K562 (cell line): ENCODE data around the gene ZNF544. TPM values are rescaled to one million over a fixed set of nuclear protein-coding genes. Genes with fewer than 3 reads are reported as not detected.
A peak's percentile ranks its signal among the peaks of the same experiment; 100 is the strongest.

ENCODE experiments used
- ATF1 ChIP-seq, 2 experiments: fragments of 450-650 bp in 1 of 2; IDR thresholded peaks; 2 replicates each; pipeline ENCODE4 v1.6.1; 2016; ENCODE audit warnings: missing compliant biosample characterization in 1 of 2, missing genetic modification characterization in 1 of 2
- MEF2D ChIP-seq: conservative IDR thresholded peaks from 2 replicates; pipeline ENCODE4 v1.6.1; 2016; ENCODE audit warnings: low read depth, missing genetic modification characterization, missing compliant biosample characterization
- RAD51 ChIP-seq: fragments of 450-650 bp; IDR thresholded peaks from 2 replicates; pipeline ENCODE4 v1.7.1; 2016; ENCODE audit warnings: low read depth, mild to moderate bottlenecking, borderline replicate concordance
- RBM22 ChIP-seq: fragments of 200-400 bp; formaldehyde crosslinking; IDR thresholded peaks from 2 replicates; pipeline ENCODE4 v1.6.1; 2018; ENCODE audit warnings: low read length, low read depth; ENCODE audit not compliant: poor library complexity, severe bottlenecking
- SIN3A ChIP-seq, 2 experiments: fragments of 150-350 bp in 1 of 2; IDR thresholded peaks; 2 replicates each; pipeline ENCODE4 v1.6.1; 2011 to 2016; ENCODE audit warnings: borderline replicate concordance in 2 of 2, low read depth in 2 of 2, low read length in 2 of 2, mild to moderate bottlenecking in 2 of 2, moderate library complexity in 2 of 2; ENCODE audit not compliant: control insufficient read depth in 1 of 2
- SMAD1 ChIP-seq: fragments of 150-350 bp; IDR thresholded peaks from 2 replicates; pipeline ENCODE4 v1.6.1; 2014; ENCODE audit warnings: low read length, low read depth; ENCODE audit not compliant: partially characterized antibody
- SMARCA4 ChIP-seq: fragments of 450-650 bp; IDR thresholded peaks from 2 replicates; pipeline ENCODE4 v1.6.1; 2016
- SMARCC2 ChIP-seq: fragments of 450-650 bp; IDR thresholded peaks from 2 replicates; pipeline ENCODE4 v1.6.1; 2017; ENCODE audit warnings: antibody characterized with exemption, moderate library complexity, mild to moderate bottlenecking, low read depth
- SREBF2 ChIP-seq: sonication (generic); formaldehyde crosslinking; IDR thresholded peaks from 2 replicates; pipeline ENCODE4 v1.4.0; 2020; ENCODE audit warnings: mild to moderate bottlenecking, missing genetic modification reagents
- SRSF9 ChIP-seq: fragments of 200-400 bp; formaldehyde crosslinking; IDR thresholded peaks from 2 replicates; pipeline ENCODE4 v1.6.1; 2017; ENCODE audit warnings: low read depth, low read length, borderline replicate concordance
- TBL1XR1 ChIP-seq, 2 experiments: IDR thresholded peaks; 2 replicates each; pipeline ENCODE4 v1.6.1; 2012; ENCODE audit warnings: improper control_type of control experiment in 2 of 2, low read length in 2 of 2, mild to moderate bottlenecking in 1 of 2
- YBX1 ChIP-seq: fragments of 450-650 bp; IDR thresholded peaks from 2 replicates; pipeline ENCODE4 v1.7.1; 2016; ENCODE audit warnings: mild to moderate bottlenecking
- ZBTB33 ChIP-seq: sonication (generic); formaldehyde crosslinking; IDR thresholded peaks from 2 replicates; pipeline ENCODE4 v1.8.1; 2023; ENCODE audit warnings: mild to moderate bottlenecking, missing genetic modification reagents
- polyA plus RNA-seq, 8 experiments: library from polyadenylated mRNA; depleted of rRNA in 4 of 8; stranded (reverse) in 5 of 8; unstranded in 3 of 8; fragments of >200 nt; fragmentation: Nextera tagmentation in 2 of 8; fragmentation: Illumina TruSeq in 1 of 8; extraction: Ambion mirVana in 2 of 8; extraction: Trizol in 1 of 8; gene quantifications; 2 replicates each; pipeline versions ENCODE4 v1.2.1 to v1.2.3, GENCODE V29; 2011 to 2014; ENCODE audit warnings: inconsistent platforms in 1 of 8, missing spikeins in 1 of 8
- total RNA-seq, 7 experiments: library from RNA; depleted of rRNA in 6 of 7; stranded (reverse); fragments of >200 nt in 6 of 7; fragmentation: Illumina TruSeq in 2 of 7; extraction: Trizol in 2 of 7; gene quantifications; 2 replicates each; pipeline versions ENCODE4 v1.2.1 to v1.2.3, GENCODE V29; 2011 to 2021; ENCODE audit warnings: low replicate concordance in 1 of 7
- TF ChIP-seq, protein P1 (sequence below), 3 experiments: IDR thresholded peaks in 2 of 3; conservative IDR thresholded peaks in 1 of 3; 2 replicates each; pipeline ENCODE4 v1.5.1; 2011 to 2012; ENCODE audit warnings: low read length in 3 of 3, mild to moderate bottlenecking in 3 of 3, control low read depth in 2 of 3, improper control_type of control experiment in 1 of 3, inconsistent platforms in 1 of 3, low read depth in 1 of 3, mixed read lengths in 1 of 3, moderate library complexity in 1 of 3; ENCODE audit not compliant: insufficient read depth in 2 of 3
- TF ChIP-seq, protein P2 (sequence below), 2 experiments: fragments of 450-650 bp; formaldehyde crosslinking in 1 of 2; IDR thresholded peaks; 2 replicates each; pipeline versions ENCODE4 v1.4.0 to v1.6.1; 2014 to 2020; ENCODE audit warnings: mild to moderate bottlenecking in 2 of 2, borderline replicate concordance in 1 of 2, low read depth in 1 of 2

The ZNF544 gene
- total and polyA plus RNA-seq, 9 of the 15 experiments (the other 6 are each of a cell fraction or from before 2014, with no cell fraction given) = 23.6 to 59.0 (median 41.4) TPM

DNA sequence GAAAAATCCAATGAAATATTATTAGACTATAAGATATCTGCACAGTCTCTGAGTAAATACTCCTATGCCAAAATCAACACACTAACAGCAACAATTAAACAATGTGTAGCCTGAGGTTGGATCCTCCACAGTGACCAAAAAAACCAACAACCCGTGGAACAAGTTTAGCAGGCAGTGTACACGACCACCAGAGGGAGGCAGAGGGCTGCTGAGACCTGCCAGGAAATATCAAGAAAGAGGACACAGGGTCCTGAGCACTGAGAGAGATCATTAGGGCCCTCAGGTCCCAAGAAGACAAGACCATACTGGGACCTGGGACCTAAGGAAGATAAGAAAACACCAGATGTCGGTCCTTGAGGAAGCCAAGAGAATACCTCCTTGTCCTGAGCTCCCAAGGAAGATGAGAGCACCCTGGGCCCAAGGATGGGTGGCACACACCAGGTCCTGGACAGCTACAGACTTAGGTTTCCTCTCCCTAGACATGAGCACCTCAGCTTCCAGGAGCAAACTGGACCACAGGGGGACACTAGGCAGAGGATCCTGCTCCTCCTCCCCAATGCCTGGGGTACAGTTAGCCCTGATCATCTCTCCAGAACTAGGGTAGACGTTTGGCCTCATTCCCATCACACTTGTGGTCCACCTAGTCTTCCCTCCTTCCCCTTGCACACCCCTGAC lies 46.7 kb upstream of the ZNF544 start (continued):
- TF ChIP-seq, protein P1, sequence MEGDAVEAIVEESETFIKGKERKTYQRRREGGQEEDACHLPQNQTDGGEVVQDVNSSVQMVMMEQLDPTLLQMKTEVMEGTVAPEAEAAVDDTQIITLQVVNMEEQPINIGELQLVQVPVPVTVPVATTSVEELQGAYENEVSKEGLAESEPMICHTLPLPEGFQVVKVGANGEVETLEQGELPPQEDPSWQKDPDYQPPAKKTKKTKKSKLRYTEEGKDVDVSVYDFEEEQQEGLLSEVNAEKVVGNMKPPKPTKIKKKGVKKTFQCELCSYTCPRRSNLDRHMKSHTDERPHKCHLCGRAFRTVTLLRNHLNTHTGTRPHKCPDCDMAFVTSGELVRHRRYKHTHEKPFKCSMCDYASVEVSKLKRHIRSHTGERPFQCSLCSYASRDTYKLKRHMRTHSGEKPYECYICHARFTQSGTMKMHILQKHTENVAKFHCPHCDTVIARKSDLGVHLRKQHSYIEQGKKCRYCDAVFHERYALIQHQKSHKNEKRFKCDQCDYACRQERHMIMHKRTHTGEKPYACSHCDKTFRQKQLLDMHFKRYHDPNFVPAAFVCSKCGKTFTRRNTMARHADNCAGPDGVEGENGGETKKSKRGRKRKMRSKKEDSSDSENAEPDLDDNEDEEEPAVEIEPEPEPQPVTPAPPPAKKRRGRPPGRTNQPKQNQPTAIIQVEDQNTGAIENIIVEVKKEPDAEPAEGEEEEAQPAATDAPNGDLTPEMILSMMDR (IDR thresholded peaks at IDR 0.05 in 2 of 3, conservative IDR thresholded peaks at IDR 0.05 in 1 of 3; ENCODE audit: insufficient read depth in 2 of 3, low read depth in 1 of 3, low read length in 3 of 3) = peak; percentile 75 to 89 (median 76)
- TF ChIP-seq TBL1XR1 (IDR thresholded peaks at IDR 0.05; ENCODE audit: low read length in 2 of 2) (no peak), SMARCC2 (no peak), SIN3A (IDR thresholded peaks at IDR 0.05; ENCODE audit: borderline replicate concordance in 2 of 2, control insufficient read depth in 1 of 2, low read depth in 2 of 2, low read length in 2 of 2) (0 out of 4 replicates have a peak, but pooled peaks of 1 of the 2 experiments have one; percentile 45), SMAD1 (no peak), SMARCA4 (no peak), SREBF2 (CRISPR knock-in tag) (no peak), SRSF9 (no peak), RBM22 (no peak), YBX1 (no peak), MEF2D (tag) (0 out of 2 replicates have a peak, but pooled peaks have one; percentile 33), ZBTB33 (CRISPR knock-in tag) (0 out of 2 replicates have a peak, but pooled peaks have one; percentile 19), ATF1 (CRISPR knock-in tag; IDR thresholded peaks at IDR 0.05) (no peak), ATF1 (tag; IDR thresholded peaks at IDR 0.05) (no peak), RAD51 (no peak)
- TF ChIP-seq, protein P2, sequence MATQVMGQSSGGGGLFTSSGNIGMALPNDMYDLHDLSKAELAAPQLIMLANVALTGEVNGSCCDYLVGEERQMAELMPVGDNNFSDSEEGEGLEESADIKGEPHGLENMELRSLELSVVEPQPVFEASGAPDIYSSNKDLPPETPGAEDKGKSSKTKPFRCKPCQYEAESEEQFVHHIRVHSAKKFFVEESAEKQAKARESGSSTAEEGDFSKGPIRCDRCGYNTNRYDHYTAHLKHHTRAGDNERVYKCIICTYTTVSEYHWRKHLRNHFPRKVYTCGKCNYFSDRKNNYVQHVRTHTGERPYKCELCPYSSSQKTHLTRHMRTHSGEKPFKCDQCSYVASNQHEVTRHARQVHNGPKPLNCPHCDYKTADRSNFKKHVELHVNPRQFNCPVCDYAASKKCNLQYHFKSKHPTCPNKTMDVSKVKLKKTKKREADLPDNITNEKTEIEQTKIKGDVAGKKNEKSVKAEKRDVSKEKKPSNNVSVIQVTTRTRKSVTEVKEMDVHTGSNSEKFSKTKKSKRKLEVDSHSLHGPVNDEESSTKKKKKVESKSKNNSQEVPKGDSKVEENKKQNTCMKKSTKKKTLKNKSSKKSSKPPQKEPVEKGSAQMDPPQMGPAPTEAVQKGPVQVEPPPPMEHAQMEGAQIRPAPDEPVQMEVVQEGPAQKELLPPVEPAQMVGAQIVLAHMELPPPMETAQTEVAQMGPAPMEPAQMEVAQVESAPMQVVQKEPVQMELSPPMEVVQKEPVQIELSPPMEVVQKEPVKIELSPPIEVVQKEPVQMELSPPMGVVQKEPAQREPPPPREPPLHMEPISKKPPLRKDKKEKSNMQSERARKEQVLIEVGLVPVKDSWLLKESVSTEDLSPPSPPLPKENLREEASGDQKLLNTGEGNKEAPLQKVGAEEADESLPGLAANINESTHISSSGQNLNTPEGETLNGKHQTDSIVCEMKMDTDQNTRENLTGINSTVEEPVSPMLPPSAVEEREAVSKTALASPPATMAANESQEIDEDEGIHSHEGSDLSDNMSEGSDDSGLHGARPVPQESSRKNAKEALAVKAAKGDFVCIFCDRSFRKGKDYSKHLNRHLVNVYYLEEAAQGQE (IDR thresholded peaks at IDR 0.05; ENCODE audit: borderline replicate concordance) = peak; percentile 60; the same call in 1 of the 2 replicates
- TF ChIP-seq, protein P2 (CRISPR knock-in tag; IDR thresholded peaks at IDR 0.05; ENCODE audit: low read depth) = no peak
